HG03520 (cell line): ENCODE measurements around the gene ABHD17A.

ENCODE experiments used
- ATAC-seq: cut with Tn5 transposase; IDR thresholded peaks from one replicate; pipeline ENCODE4 v1.9.1; 2021; ENCODE audit warnings: mild to moderate bottlenecking, moderate library complexity; ENCODE audit not compliant: unreplicated experiment

ABHD17A gene

GRCh38 chr19:1854542-1855039, 30.7 kb downstream of the ABHD17A start:
- no peak for ATAC-seq

- no peak for ATAC-seq
These were observed 31.2 kb downstream of the ABHD17A start for GRCh38 chr19:1854039-1854541.

GRCh38 chr19:1853295-1854038, 31.8 kb downstream of the ABHD17A start:
- no peak for ATAC-seq

GRCh38 chr19:1852581-1853128, 32.6 kb downstream of the ABHD17A start:
- no peak for ATAC-seq

GRCh38 chr19:1851654-1852580, 33.4 kb downstream of the ABHD17A start:
- no peak for ATAC-seq

- no peak for ATAC-seq
These were observed 34.3 kb downstream of the ABHD17A start for GRCh38 chr19:1850809-1851653.

- no peak for ATAC-seq
These were observed 35.4 kb downstream of the ABHD17A start for GRCh38 chr19:1849886-1850398.

GRCh38 chr19:1849132-1849474, 36.2 kb downstream of the ABHD17A start:
- no peak for ATAC-seq

- ATAC-seq, result peak; percentile 54
These were observed 36.7 kb downstream of the ABHD17A start, which contains the start of gene REXO1 for GRCh38 chr19:1848399-1849131. Gene REXO1 (minus strand): TSS chr19:1848483. CDS start chr19:1848358, 125 bp downstream.

GRCh38 chr19:1847684-1848398, 37.5 kb downstream of the ABHD17A start:
- peak; percentile 2 for ATAC-seq

- ATAC-seq, result no peak
These were observed 38.0 kb downstream of the ABHD17A start for GRCh38 chr19:1847348-1847683.

- ATAC-seq, result no peak
These were observed 38.6 kb downstream of the ABHD17A start for GRCh38 chr19:1846517-1847204.

GRCh38 chr19:1845642-1846041, 39.7 kb downstream of the ABHD17A start:
- no peak for ATAC-seq

- ATAC-seq, result no peak
These were observed 40.2 kb downstream of the ABHD17A start for GRCh38 chr19:1845125-1845515.

- no peak for ATAC-seq
These were observed 40.7 kb downstream of the ABHD17A start for GRCh38 chr19:1844513-1845124.

- ATAC-seq, result no peak
These were observed 41.5 kb downstream of the ABHD17A start for GRCh38 chr19:1843646-1844394.

GRCh38 chr19:1843116-1843515, 42.2 kb downstream of the ABHD17A start:
- no peak for ATAC-seq
